RKO (cell line): ENCODE results near the gene FADD.
"Not testable (repeated sequence)": the region's sequence is repeated elsewhere in the genome, so short reads cannot be mapped to it uniquely, and the experiment has no call there.

Source experiments
- DNase-seq: peaks from one replicate; pipeline ENCODE4 v3.0.0-alpha.2; 2016; ENCODE audit warnings: low spot score

The FADD gene

GRCh38 chr11:70182266-70182665 lies 20.8 kb upstream of the FADD start:
- no peak for DNase-seq

GRCh38 chr11:70183032-70183431 lies 20.1 kb upstream of the FADD start:
- DNase-seq: no peak

GRCh38 chr11:70183483-70184176 lies 19.5 kb upstream of the FADD start:
- DNase-seq: no peak

- DNase-seq: no peak
These were observed 18.7 kb upstream of the FADD start for GRCh38 chr11:70184396-70184795.

GRCh38 chr11:70185348-70186055 lies 17.6 kb upstream of the FADD start:
- DNase-seq: no peak

- no peak for DNase-seq
These were observed 16.7 kb upstream of the FADD start for GRCh38 chr11:70186420-70186819.

- no peak for DNase-seq
These were observed 16.2 kb upstream of the FADD start for GRCh38 chr11:70186936-70187335.

- DNase-seq: no peak
These were observed 15.3 kb upstream of the FADD start for GRCh38 chr11:70187771-70188170.

GRCh38 chr11:70189622-70190021 lies 13.5 kb upstream of the FADD start:
- no peak for DNase-seq

- no peak for DNase-seq
These were observed 11.5 kb upstream of the FADD start for GRCh38 chr11:70191495-70192140.

- no peak for DNase-seq
These were observed 10.3 kb upstream of the FADD start for GRCh38 chr11:70192666-70193410.

- no peak for DNase-seq
These were observed 9.4 kb upstream of the FADD start for GRCh38 chr11:70193411-70194292.

- DNase-seq: no peak
These were observed 8.0 kb upstream of the FADD start for GRCh38 chr11:70194792-70195791.

GRCh38 chr11:70200212-70200844 lies 2.8 kb upstream of the FADD start:
- no peak for DNase-seq

GRCh38 chr11:70201047-70201446 lies 2.0 kb upstream of the FADD start:
- DNase-seq: not testable (repeated sequence)

- no peak for DNase-seq
These were observed 924 bp upstream of the FADD start for GRCh38 chr11:70201882-70202861.

GRCh38 chr11:70203751-70204465 lies 812 bp downstream of the FADD start:
- DNase-seq: peak; percentile 94

GRCh38 chr11:70204466-70204799 lies 1.3 kb downstream of the FADD start:
- peak; percentile 72 for DNase-seq
